Vagina (tissue), 2 donors: Measurements from ENCODE around the gene ANKRD37. TPM values are rescaled to one million over a fixed set of nuclear protein-coding genes. Genes with fewer than 3 reads are reported as not detected.
"Not testable (repeated sequence)": the region's sequence is repeated elsewhere in the genome, so short reads cannot be mapped to it uniquely, and the experiment has no call there.

Source experiments
- DNase-seq, 2 donors: peaks; one replicate each; pipeline ENCODE4 v3.0.0-alpha.2; 2017; ENCODE audit errors: extremely low spot score in 2 of 2
- H3K27ac ChIP-seq: fragments of 200-600 bp; sonication (generic); one replicate; pipeline ENCODE4 v1.5.1; 2019
- H3K27me3 ChIP-seq: fragments of 200-600 bp; sonication (generic); one replicate; pipeline ENCODE4 v1.5.1; 2019
- H3K36me3 ChIP-seq, 2 donors: fragments of 200-600 bp; sonication (generic); one replicate each; pipeline ENCODE4 v1.5.1; 2017 to 2019
- H3K4me1 ChIP-seq: fragments of 200-600 bp; sonication (generic); one replicate; pipeline ENCODE4 v1.5.1; 2019
- H3K4me3 ChIP-seq, 2 donors: fragments of 200-600 bp; sonication (generic); 1 replicate in 1 of 2; 2 replicates in 1 of 2; pipeline ENCODE4 v1.5.1; 2016 to 2019
- H3K9me3 ChIP-seq: fragments of 200-600 bp; sonication (generic); one replicate; pipeline ENCODE4 v1.5.1; 2019
- POLR2A ChIP-seq, 2 donors: fragments of 450-650 bp; IDR thresholded peaks; one replicate each; pipeline ENCODE4 v1.6.1; 2017; ENCODE audit warnings: antibody characterized with exemption in 2 of 2, mild to moderate bottlenecking in 2 of 2, moderate library complexity in 2 of 2
- POLR2AphosphoS5 ChIP-seq, 2 donors: sonication (generic); formaldehyde crosslinking; IDR thresholded peaks; one replicate each; pipeline ENCODE4 v1.9.0; 2017; ENCODE audit warnings: antibody characterized with exemption in 2 of 2, mild to moderate bottlenecking in 2 of 2, low read depth in 1 of 2; ENCODE audit not compliant: insufficient read depth in 1 of 2
- intact Hi-C: fragments of 100-400 bp; cut with DNase I; formaldehyde crosslinking; loops from one replicate; pipeline ENCODE4 v1.15.1; 2023
- total RNA-seq: library from RNA; depleted of rRNA; stranded (reverse); fragments of >200 nt; gene quantifications from one replicate; pipeline ENCODE4 v1.2.3, GENCODE V29; 2016
- TF ChIP-seq, protein P1 (sequence below), 3 experiments: fragments of 450-650 bp in 2 of 3; fragments of 200-600 bp in 1 of 3; sonication (generic) in 1 of 3; IDR thresholded peaks; one replicate each; pipeline ENCODE4 v1.5.1; 2017 to 2019; ENCODE audit warnings: antibody characterized with exemption in 3 of 3, mild to moderate bottlenecking in 2 of 3, moderate library complexity in 2 of 3

The ANKRD37 gene
- total RNA-seq, 1 donor from 2014 or later = 56.7 TPM

DNA sequence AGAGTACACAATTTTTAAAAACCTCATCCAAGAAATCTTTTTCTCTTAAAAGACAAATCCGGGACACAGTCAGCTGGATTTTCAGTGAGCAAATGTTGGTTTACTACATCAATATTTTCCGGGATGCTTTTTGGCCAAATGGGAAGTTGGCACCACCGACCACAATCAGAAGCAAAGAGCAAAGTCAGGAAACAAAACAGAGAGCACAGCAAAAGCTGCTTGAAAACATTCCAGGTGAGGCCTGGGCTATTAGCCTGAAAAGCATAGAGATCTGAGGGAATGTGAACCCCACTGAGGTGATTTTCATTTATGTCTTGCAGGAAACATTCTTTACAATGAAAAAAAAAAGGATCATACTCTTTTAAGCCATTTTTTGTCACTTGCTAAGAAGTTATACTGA, 34.8 kb upstream of the ANKRD37 start:
- TF ChIP-seq POLR2AphosphoS5 (IDR thresholded peaks at IDR 0.05; ENCODE audit: insufficient read depth in 1 of 2, low read depth in 1 of 2) = no peak
- no peak for TF ChIP-seq POLR2A (IDR thresholded peaks at IDR 0.05)
- TF ChIP-seq, protein P1, sequence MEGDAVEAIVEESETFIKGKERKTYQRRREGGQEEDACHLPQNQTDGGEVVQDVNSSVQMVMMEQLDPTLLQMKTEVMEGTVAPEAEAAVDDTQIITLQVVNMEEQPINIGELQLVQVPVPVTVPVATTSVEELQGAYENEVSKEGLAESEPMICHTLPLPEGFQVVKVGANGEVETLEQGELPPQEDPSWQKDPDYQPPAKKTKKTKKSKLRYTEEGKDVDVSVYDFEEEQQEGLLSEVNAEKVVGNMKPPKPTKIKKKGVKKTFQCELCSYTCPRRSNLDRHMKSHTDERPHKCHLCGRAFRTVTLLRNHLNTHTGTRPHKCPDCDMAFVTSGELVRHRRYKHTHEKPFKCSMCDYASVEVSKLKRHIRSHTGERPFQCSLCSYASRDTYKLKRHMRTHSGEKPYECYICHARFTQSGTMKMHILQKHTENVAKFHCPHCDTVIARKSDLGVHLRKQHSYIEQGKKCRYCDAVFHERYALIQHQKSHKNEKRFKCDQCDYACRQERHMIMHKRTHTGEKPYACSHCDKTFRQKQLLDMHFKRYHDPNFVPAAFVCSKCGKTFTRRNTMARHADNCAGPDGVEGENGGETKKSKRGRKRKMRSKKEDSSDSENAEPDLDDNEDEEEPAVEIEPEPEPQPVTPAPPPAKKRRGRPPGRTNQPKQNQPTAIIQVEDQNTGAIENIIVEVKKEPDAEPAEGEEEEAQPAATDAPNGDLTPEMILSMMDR (IDR thresholded peaks at IDR 0.05) = no peak
- Histone ChIP-seq H3K27ac (no peak overlapping the region), H3K4me1 (no peaks in the 10 kb centered on the region), H3K27me3 (no peaks in the 10 kb centered on the region), H3K4me3 (no peak overlapping the region), H3K9me3 (no peaks in the 10 kb centered on the region), H3K36me3 (peaks cover 0 to 4% of the 10 kb centered on the region in 2 donors)
- DNase-seq = no peak
- intact Hi-C loops = no loop called here

DNA sequence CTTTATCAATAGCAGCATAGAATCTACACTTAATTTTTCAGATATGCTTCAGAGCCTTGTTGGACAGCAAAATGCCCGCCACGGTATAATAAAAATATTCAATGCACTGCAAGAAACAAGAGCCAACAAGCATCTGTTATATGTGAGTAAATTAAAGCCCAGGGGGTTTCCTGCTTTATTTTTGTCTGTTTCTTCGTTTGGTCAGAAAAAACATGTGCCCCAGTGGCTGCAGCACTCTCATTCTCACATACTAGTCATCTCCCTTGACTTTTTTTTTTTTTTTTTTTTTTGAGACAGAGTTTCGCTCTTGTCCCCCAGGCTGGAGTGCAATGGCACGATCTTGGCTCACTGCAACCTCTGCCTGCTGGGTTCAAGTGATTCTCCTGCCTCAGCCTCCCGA, 34.1 kb upstream of the ANKRD37 start:
- intact Hi-C loops, H3K27ac ChIP-seq, DNase-seq: not testable (repeated sequence)

DNA sequence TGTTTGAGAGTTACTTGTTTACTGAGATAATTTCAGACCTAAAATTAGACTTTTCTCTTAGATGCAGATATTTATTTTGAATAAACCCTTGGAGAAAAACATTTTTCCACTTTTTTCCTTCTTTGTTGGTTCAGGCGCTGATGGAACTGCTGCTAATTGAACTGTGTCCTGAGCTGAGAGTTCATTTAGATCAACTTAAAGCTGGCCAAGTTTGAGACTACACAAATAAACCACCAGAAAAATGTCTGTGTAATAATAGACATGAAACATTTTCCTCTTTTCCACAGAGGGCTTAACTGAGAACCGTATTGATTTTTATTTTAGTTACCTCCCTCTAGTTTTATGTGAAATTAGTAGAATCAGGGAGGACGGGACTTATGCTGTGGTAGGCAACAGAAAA, 33.4 kb upstream of the ANKRD37 start:
- Histone ChIP-seq H3K27ac (no peak overlapping the region), H3K27me3 (no peaks in the 10 kb centered on the region), H3K4me3 (no peak overlapping the region), H3K4me1 (no peaks in the 10 kb centered on the region), H3K9me3 (no peaks in the 10 kb centered on the region), H3K36me3 (peaks cover 0 to 4% of the 10 kb centered on the region in 2 donors)
- intact Hi-C loops = no loop called here
- no peak for DNase-seq
- TF ChIP-seq, protein P1 (IDR thresholded peaks at IDR 0.05) = no peak
- TF ChIP-seq POLR2AphosphoS5 (IDR thresholded peaks at IDR 0.05; ENCODE audit: insufficient read depth in 1 of 2, low read depth in 1 of 2) (no peak), POLR2A (IDR thresholded peaks at IDR 0.05) (no peak)

More for the DNA sequence above, 34.1 kb upstream of the ANKRD37 start:
- not testable (repeated sequence) for H3K9me3 ChIP-seq, H3K27me3 ChIP-seq, H3K4me1 ChIP-seq, H3K4me3 ChIP-seq, H3K36me3 ChIP-seq

DNA sequence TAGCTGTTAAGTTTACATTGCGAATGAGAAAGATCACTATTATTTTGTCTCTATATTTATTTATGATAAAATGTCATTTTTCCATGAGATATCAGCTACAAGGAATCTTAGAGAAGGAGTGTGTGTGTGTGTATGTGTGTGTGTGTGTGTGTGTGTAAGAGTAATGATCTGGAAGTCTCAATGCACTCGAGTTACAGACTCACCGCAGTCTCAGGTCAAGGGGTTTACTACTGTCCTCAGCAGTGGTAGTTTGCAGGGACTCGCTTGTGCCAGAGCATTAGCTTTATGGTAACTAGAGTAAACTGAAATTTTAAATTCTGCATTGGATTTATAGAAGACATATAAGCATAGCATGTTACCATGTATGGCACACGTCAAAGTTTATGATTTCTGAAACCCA, 31.8 kb upstream of the ANKRD37 start:
- Histone ChIP-seq H3K4me3 (no peak overlapping the region), H3K36me3 (peaks cover 0 to 4% of the 10 kb centered on the region in 2 donors), H3K4me1 (no peaks in the 10 kb centered on the region), H3K27me3 (no peaks in the 10 kb centered on the region), H3K27ac (no peak overlapping the region), H3K9me3 (no peaks in the 10 kb centered on the region)
- no peak for DNase-seq
- TF ChIP-seq, protein P1 (IDR thresholded peaks at IDR 0.05) = no peak
- TF ChIP-seq POLR2A (IDR thresholded peaks at IDR 0.05) = no peak
- TF ChIP-seq POLR2AphosphoS5 (IDR thresholded peaks at IDR 0.05; ENCODE audit: insufficient read depth in 1 of 2, low read depth in 1 of 2) = no peak
- intact Hi-C loops = no loop called here

DNA sequence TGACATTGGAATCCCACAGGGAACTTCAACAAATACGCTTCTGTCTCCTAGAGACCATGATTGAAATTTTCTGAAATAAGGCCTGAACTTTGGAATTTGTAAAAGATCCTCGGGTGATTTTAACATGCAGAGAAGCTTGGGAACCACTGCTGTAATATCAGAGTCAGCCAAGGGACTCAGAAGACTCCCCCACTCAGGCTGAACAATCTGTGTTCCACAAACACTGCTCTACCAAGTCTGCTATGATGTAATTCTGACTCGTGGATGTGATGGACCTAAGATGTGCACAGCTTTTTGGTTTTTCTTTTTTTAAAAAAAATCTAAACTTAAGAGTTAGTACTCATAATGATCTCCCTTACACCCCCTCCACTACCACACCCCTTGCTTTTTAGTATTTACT, 26.9 kb upstream of the ANKRD37 start:
- H3K27ac ChIP-seq = no peak overlapping the region
- H3K36me3 ChIP-seq = peaks cover 0 to 8% of the 10 kb centered on the region in 2 donors
- no peak for DNase-seq
- TF ChIP-seq POLR2AphosphoS5 (IDR thresholded peaks at IDR 0.05; ENCODE audit: insufficient read depth in 1 of 2, low read depth in 1 of 2) = no peak
- no peak for TF ChIP-seq POLR2A (IDR thresholded peaks at IDR 0.05)
- TF ChIP-seq, protein P1 (IDR thresholded peaks at IDR 0.05) = no peak
- H3K9me3 ChIP-seq = no peaks in the 10 kb centered on the region
- no peaks in the 10 kb centered on the region for H3K4me1 ChIP-seq
- H3K27me3 ChIP-seq = no peaks in the 10 kb centered on the region
- intact Hi-C loops = no loop called here
- H3K4me3 ChIP-seq = no peak overlapping the region
